AG04449 (cell line): ENCODE data around the gene PCDHB16.
"Not testable (repeated sequence)": the region's sequence is repeated elsewhere in the genome, so short reads cannot be mapped to it uniquely, and the experiment has no call there.

Experiments
- CTCF ChIA-PET: fragments of 350-600 bp; formaldehyde crosslinking; extraction: SDS; loops from one replicate; lab custom pipeline; 2021; ENCODE audit warnings: antibody characterized with exemption; lab: Yijun Ruan, JAX
- POLR2A ChIA-PET: fragments of 400-600, 350-600 bp; formaldehyde crosslinking; extraction: SDS; loops from one replicate; lab custom pipeline; 2020; ENCODE audit warnings: antibody characterized with exemption, inconsistent platforms; lab: Yijun Ruan, JAX
- DNase-seq: peaks from one replicate; pipeline ENCODE4 v3.0.0-alpha.2; 2010; ENCODE audit warnings: low read depth, low spot score
- H3K4me3 ChIP-seq: 2 replicates; pipeline ENCODE4 v1.5.1; 2011; ENCODE audit warnings: low read depth, mild to moderate bottlenecking, control low read depth, low read length
- TF ChIP-seq, protein P1 (sequence below): IDR thresholded peaks from one replicate; pipeline ENCODE4 v1.5.1; 2011; ENCODE audit warnings: mild to moderate bottlenecking, moderate library complexity, low read length, control low read depth, inconsistent platforms; ENCODE audit not compliant: insufficient read depth; ENCODE audit errors: missing control alignments

Gene PCDHB16

DNA sequence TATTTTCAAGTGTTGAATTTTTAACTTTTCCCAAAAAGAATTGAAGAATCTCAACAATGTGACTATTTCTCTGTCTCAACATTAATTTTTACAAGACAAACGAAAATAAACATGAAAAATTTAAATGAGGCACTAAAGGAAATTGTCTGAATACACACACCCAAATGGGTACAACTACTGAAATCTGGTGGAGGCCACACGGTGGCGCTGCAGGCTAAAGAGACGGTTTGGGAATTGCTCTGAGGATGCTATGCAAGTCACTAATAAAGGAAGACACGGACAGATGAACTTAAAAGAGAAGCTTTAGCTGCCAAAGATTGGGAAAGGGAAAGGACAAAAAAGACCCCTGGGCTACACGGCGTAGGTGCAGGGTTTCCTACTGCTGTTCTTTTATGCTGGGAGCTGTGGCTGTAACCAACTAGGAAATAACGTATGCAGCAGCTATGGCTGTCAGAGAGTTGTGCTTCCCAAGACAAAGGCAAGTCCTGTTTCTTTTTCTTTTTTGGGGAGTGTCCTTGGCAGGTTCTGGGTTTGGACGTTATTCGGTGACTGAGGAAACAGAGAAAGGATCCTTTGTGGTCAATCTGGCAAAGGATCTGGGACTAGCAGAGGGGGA lies 10.0 kb downstream of the PCDHB16 start, which contains the start of gene PCDHB10:
Gene PCDHB10, plus strand, starts transcription at position 244 of the 616 bp plus-strand sequence. Its CDS starts 200 bp downstream, at position 444.
- CTCF ChIA-PET = interaction anchor here (0.7 to 2.0 kb wide), 5 partner anchors 365 to 376 kb away, joined by 3 to 20 read pairs (median 4); no protein-coding TSS in a partner anchor
- TF ChIP-seq, protein P1, sequence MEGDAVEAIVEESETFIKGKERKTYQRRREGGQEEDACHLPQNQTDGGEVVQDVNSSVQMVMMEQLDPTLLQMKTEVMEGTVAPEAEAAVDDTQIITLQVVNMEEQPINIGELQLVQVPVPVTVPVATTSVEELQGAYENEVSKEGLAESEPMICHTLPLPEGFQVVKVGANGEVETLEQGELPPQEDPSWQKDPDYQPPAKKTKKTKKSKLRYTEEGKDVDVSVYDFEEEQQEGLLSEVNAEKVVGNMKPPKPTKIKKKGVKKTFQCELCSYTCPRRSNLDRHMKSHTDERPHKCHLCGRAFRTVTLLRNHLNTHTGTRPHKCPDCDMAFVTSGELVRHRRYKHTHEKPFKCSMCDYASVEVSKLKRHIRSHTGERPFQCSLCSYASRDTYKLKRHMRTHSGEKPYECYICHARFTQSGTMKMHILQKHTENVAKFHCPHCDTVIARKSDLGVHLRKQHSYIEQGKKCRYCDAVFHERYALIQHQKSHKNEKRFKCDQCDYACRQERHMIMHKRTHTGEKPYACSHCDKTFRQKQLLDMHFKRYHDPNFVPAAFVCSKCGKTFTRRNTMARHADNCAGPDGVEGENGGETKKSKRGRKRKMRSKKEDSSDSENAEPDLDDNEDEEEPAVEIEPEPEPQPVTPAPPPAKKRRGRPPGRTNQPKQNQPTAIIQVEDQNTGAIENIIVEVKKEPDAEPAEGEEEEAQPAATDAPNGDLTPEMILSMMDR = peak; percentile 14
- POLR2A ChIA-PET = no interaction called here
- DNase-seq = no peak
- peak within 1 kb of the TSS; percentile 18; the same call in 1 of the 2 replicates for H3K4me3 ChIP-seq

DNA sequence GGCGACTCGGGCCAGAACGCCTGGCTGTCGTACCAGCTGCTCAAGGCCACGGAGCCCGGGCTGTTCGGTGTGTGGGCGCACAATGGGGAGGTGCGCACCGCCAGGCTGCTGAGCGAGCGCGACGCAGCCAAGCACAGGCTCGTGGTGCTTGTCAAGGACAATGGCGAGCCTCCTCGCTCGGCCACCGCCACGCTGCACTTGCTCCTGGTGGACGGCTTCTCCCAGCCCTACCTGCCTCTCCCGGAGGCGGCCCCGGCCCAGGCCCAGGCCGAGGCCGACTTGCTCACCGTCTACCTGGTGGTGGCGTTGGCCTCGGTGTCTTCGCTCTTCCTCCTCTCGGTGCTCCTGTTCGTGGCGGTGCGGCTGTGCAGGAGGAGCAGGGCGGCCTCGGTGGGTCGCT lies 12.1 kb downstream of the PCDHB16 start:
- POLR2A ChIA-PET, DNase-seq, CTCF ChIA-PET, H3K4me3 ChIP-seq: not testable (repeated sequence)

DNA sequence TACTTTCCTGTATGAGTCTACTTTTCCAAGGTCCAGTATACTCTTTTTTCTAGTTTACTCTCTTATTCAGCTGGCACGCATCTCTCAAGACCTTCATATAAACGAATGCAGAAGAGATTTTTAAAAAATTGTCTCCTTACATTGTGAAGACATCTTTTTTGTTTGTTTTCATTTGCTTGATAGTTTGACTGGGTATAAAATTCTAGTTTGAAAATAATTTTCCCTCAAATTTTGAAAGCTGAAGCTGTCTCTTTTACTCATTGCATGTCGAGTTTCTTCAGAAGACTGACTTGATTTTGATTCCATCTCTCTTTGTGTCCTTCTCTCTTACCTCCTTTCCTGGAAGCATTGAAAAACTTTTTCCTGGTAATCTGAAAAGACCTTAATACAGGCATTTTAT lies 14.2 kb downstream of the PCDHB16 start:
- ChIA-PET POLR2A (no interaction called here), CTCF (interaction anchor here (0.9 to 1.2 kb wide), 3 partner anchors 9 to 364 kb away, joined by 3 to 5 read pairs (median 3); partner anchors contain the start of gene PCDHB9)
- TF ChIP-seq, protein P1 = no peak
- no peak for DNase-seq
- no peak overlapping the region for H3K4me3 ChIP-seq

DNA sequence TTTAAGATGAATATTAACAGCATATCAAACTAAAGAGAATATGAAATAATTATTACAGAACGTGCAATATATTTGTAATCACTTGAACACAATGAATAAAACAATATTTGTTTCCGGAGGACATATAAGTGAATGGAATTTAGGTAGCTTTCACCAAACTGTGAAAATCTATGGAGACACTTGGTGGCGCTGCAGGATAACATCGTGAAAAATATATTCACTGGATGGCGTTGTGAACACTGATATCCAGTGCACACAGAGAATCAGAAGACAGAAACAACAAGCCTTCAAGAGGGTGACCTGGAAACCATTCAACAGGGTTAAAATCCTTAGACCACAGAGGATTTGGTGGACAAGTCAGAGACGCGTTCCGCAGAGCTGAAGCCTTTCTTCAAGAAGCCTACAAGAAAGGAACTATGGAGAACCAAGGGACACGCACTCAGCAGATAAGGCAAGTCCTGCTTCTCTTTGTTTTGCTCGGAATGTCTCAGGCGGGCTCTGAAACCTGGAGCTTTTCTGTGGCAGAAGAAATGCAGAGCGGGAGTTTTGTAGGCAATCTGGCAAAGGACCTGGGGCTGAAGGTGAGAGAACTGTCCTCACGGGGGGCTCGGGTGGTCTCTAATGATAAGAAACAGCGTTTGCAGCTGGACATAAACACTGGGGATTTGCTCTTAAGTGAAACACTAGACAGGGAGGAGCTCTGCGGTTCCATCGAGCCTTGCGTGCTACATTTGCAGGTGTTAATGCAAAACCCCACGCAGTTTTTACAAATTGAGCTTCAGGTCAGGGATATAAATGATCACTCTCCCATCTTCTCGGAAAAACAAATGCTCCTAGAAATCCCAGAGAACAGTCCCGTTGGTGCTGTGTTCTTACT lies 17.4 kb downstream of the PCDHB16 start, which contains the start of gene PCDHB11:
Gene PCDHB11, plus strand, starts transcription at position 269 of the 877 bp plus-strand sequence. Its CDS starts 148 bp downstream, at position 417.
- DNase-seq = no peak
- POLR2A ChIA-PET = interaction anchor here (0.6 kb wide), 1 partner anchor 393 kb away, joined by 4 read pairs; no protein-coding TSS in a partner anchor
- CTCF ChIA-PET = interaction anchor here (0.6 to 2.3 kb wide), 6 partner anchors 9 to 365 kb away, joined by 3 to 15 read pairs (median 3); partner anchors contain the start of genes PCDHB12 and PCDHB8
- H3K4me3 ChIP-seq = no peak within 1 kb of the TSS
- TF ChIP-seq, protein P1 = no peak

GRCh38 chr5:141201126-141201525 lies 18.9 kb downstream of the PCDHB16 start:
- DNase-seq, H3K4me3 ChIP-seq, POLR2A ChIA-PET, CTCF ChIA-PET: not testable (repeated sequence)

DNA sequence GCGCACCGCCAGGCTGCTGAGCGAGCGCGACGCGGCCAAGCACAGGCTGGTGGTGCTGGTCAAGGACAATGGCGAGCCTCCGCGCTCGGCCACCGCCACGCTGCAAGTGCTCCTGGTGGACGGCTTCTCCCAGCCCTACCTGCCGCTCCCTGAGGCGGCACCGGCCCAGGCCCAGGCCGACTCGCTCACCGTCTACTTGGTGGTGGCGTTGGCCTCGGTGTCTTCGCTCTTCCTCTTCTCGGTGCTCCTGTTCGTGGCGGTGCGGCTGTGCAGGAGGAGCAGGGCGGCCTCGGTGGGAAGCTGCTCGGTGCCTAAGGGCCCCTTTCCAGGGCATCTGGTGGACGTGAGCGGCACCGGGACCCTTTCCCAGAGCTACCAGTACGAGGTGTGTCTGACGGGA lies 19.5 kb downstream of the PCDHB16 start:
- CTCF ChIA-PET, DNase-seq, POLR2A ChIA-PET, H3K4me3 ChIP-seq: not testable (repeated sequence)

GRCh38 chr5:141208478-141208877 lies 26.3 kb downstream of the PCDHB16 start, which contains the start of gene PCDHB12:
Gene PCDHB12, plus strand, starts transcription at chr5:141208719. Its CDS starts 189 bp downstream, at chr5:141208908.
- H3K4me3 ChIP-seq = no peak within 1 kb of the TSS; the same call in 1 of the 2 replicates
- POLR2A ChIA-PET = no interaction called here
- CTCF ChIA-PET = interaction anchor here (0.6 to 2.8 kb wide), 10 partner anchors 9 to 359 kb away, joined by 3 to 26 read pairs (median 3); partner anchors contain the start of genes PCDHB11, PCDHB14, PCDHB8 and PCDHB9
- no peak for DNase-seq
- TF ChIP-seq, protein P1 = no peak

DNA sequence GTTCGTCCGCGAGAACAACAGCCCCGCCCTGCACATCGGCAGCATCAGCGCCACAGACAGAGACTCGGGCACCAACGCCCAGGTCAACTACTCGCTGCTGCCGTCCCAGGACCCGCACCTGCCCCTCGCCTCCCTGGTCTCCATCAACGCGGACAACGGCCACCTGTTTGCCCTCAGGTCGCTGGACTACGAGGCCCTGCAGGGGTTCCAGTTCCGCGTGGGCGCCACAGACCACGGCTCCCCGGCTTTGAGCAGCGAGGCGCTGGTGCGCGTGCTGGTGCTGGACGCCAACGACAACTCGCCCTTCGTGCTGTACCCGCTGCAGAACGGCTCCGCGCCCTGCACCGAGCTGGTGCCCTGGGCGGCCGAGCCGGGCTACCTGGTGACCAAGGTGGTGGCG lies 28.1 kb downstream of the PCDHB16 start:
- H3K4me3 ChIP-seq, POLR2A ChIA-PET, DNase-seq, CTCF ChIA-PET: not testable (repeated sequence)

GRCh38 chr5:141210849-141211248 lies 28.7 kb downstream of the PCDHB16 start:
- H3K4me3 ChIP-seq, DNase-seq, CTCF ChIA-PET, POLR2A ChIA-PET: not testable (repeated sequence)

- CTCF ChIA-PET = interaction anchor here (0.7 to 1.9 kb wide), 2 partner anchors 18 to 350 kb away, joined by 3 to 6 read pairs; no protein-coding TSS in a partner anchor
- H3K4me3 ChIP-seq, DNase-seq, POLR2A ChIA-PET: not testable (repeated sequence)
These were observed 31.6 kb downstream of the PCDHB16 start, which contains the start of gene PCDHB13 for GRCh38 chr5:141213656-141214339. Gene PCDHB13, plus strand, starts transcription at chr5:141213919. Its CDS starts 205 bp downstream, at chr5:141214124.
